ENCODE measurements around the gene DENND1A.

DENND1A gene

DNA sequence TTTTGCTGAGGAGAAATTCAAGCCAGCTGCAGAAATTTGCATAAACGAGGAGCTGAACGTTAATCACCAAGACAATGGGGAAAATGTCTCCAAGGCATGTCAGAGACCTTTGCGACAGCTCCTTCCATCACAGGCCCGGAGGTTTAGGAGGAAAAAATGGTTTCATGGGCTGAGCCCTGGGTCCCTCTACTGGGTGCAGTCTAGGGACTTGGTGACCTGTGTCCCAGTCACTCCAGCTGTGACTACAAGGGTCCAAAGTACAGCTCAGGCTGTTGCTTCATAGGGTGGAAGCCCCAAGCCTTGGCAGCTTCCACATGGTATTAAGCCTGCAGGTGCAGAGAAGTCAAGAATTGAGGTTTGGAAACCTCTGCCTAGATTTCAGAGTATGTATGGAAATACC lies 207.5 kb downstream of the DENND1A start:
- DNase-seq: no peak

DNA sequence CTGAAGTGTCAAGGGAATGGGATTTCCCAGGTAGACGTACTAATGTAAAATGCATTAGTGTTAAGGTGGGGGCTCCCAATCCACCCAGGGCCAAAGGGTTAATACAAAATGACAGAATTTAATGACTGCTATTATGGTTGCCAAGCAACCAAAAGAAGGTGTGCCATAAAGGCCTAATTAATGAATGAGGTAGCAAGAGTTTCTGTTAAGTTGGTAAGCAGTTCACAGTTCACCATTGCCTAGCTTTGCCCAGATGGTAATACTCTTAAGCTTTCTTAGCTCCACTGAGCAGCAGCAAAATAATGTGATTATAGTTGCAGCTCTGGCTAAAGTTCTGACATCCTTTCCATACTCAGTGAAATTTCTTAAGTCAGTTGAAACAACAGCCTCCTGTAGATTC lies 211.7 kb downstream of the DENND1A start:
- DNase-seq: no peak

DNA sequence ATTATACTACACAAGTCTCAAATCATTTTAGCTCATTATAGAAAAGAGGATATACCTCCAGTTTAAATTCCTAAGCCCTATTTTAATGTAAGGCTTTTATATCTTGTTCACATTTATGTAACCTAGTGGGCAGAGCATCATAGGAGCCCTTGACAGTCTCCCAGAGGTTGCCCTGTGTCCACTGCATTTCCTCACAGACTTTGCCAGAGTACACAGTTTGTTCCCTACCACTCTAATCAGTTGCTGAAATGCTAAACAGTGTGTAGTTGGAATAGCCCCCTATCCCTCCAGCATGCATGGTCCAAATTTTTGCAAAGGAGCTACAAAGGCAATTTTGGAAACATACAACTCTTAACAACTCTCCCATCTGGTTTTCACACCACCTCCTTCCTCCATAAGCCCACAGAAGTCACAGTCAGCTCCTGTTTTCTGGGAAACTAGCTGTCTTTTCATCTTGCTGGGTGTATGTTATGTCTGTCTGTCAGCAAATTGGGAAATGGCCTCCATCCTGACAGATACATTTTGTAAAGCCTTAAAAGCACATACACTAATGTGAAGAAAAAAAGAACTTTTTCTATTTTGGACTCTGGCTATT lies 212.2 kb downstream of the DENND1A start:
- DNase-seq: no peak

DNA sequence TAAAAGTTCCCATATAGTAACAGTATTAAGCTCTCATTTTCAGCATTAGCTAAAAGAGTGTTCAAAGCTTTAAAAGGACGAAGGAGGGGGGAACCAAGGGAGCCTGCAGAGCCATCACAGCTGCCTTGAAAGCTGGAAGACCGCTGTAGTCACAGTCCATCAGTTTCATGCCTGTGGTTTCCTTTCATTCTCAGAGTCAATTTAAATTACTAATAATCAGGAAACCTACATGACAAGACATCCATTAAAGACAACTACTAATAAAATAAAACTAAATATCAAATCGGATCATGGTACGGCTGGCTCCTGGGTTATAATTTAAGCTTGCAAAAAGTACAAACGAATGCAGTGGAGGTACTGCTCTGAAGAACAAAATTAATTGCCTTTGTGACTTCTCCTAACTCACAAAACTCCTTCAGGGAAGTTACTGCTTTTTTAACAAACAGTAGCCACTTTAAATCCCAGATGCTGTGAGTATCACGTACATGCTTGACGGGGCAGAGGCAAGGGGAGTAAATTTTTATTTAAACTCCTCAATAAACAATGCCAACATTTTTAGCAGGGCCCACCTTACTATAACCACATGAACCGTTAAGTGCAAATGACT lies 213.5 kb downstream of the DENND1A start:
- no peak for DNase-seq

DNA sequence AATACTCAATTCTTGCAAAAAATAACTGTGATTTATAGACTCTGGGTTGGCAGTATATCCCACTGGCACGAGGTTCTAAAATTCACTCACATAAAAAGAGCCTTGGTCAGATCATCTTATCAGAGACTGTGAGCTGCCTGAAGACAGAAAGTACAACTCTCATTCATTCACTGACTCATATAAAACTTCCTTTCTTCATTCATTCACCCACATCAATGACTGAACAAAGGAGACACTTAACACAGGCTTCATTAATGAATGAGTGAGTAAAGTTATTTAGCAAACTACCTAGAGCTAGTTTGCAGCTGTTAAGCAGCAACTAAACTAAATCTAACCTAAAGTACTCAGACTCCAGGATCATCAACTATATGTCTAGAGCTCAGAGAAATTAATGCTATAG lies 214.7 kb downstream of the DENND1A start:
- no peak for DNase-seq

DNA sequence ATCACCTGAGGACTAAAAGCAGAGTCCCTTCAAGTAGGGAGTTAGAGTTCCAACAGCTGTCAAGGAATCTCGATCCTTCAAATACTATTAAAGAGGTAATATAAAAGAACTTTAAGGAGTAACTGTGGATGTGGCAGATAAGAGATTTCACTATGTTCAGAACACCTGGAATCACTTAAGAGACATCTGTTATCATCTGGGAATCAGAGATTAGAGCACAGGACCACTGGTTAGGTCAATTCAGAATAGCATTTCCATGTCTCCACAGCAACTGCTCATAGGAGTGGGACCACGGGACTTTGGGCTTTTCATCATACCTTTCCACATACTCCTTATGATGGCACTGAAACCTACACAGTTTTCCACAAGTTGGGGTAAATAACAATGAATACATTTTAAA lies 216.6 kb downstream of the DENND1A start:
- no peak for DNase-seq

DNA sequence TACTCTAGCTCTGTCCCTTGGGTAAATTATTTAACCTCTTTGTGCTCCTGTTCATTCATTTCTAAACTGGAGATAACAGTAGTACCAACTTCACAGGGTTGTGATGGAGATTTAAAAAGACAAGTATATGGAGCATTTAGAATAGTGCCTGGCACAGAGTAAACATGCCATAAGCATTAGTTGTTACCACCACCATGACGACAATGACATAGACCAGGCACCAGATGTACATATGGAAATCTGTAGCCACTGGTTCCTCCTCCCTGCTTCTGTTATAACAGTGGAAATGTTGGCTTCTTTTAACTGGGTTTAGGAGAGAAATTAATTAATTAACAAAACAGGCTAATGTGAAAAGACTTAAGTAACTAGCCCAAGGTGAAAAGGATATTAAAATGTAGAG lies 217.5 kb downstream of the DENND1A start:
- no peak for DNase-seq

DNA sequence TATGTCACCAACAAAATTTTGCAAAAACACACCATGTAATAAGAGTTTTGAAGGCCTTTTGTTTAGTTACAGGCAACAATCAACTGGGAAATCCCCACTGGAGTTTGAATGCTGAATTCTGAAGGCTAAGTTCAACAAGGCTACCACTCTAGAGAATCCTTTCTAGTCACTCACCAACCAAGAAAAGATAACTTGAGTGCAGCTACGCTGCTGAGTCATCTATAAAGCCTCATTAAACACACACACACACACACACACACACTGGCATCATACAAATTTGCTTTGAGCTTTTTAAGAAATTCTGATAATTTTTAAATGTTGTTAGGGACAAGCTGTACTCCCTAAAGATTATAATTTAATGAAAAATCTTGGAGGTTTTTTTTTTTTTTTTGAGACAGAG lies 219.6 kb downstream of the DENND1A start:
- no peak for DNase-seq

DNA sequence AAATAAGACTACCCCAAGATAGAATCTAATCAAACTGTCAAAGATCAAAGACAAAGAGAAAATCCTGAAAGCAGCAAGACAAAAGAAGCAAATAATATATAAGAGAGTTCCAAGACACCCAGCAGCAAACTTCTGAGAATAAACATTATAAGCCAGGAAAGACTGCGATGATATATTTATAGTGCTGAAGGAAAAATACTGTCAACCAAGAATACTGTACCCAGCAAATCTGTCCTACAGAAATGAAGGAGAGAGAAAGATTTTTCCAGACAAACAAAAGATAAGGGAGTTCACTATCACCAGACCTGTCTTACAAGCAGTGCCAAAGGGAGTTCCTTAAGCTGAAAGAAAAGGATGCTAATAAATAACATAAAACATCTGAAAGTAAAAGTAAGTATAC lies 227.4 kb downstream of the DENND1A start:
- DNase-seq: no peak

DNA sequence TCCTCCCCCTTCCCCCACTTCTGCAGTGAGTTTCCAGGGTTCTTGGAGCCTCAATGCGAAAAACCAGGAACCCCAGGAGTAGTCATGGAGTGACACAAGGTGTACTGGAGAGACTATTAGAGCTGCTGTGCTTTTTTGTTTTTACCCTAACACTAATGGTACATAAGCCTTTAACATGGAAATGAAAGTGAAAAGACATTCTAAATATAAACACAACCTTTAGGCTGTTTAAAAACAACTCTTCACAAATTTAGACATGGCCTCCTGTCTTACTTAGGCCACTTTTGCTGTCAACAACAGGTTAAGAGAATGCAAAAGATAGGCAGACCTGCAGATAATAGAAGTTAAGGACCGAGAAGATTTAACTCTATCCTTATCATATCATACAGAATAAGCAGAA lies 232.2 kb downstream of the DENND1A start:
- DNase-seq: no peak

DNA sequence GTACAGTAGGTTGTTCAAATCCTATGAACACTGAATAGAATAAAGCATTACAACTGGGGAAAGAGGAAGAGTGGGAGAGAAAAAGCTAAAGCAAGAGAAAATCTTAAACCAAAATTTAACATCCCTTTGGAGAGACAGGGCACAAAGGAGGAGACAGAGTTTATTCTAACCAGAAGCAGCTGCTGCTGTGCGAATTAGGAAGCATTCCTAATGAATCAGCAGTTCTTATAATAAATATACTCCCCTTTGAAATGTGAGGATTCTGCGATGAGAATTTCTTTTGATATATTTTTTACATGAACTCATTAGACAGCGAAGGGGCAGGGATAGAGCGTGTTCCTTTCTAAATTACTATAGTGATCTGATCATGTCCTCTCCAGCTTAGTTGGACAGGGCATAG lies 233.4 kb downstream of the DENND1A start:
- DNase-seq: no peak

DNA sequence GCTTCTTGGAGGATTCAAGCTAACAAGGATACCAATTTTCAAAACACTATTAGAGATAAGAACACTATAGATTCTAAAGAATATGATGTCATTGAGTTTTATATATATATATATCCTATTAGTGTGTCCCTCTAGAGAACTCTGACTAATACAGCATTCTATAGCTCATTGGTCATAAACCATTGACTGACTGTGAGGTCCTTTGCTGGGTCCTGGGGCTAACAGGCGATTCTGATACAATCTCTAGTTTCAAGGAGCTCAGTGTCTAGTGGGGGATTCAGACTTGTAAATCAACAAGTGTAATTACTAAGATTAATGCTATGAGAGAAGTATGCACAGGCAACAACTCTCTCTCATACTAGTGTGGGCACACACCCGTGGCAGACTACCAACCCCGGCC lies 234.5 kb downstream of the DENND1A start:
- no peak for DNase-seq

DNA sequence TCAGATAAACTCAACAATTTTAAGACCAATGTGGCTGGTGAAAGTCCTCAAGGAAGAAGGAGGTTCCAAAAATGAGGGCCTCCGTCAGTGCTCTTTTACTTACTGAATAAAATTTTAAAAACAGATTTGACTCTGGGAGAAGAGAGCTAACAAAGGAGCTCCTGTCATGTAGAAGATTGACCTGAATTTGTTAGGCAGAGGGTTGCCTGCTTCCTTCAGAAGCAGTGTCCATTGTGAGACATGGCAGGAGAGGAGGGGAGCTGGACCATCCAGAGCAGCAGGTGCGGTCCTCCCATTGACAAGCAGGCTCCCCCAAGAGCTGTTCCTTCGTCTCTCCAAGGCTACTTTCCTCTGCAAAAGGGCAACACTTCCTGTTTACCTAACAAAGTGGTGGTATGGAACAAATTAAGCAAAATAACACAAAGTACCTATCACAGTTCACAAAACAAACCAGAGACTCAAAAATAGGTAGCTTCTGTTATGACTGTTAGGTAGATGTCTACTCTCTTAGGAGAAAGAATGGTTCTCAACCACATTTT lies 238.1 kb downstream of the DENND1A start:
- no peak for DNase-seq

DNA sequence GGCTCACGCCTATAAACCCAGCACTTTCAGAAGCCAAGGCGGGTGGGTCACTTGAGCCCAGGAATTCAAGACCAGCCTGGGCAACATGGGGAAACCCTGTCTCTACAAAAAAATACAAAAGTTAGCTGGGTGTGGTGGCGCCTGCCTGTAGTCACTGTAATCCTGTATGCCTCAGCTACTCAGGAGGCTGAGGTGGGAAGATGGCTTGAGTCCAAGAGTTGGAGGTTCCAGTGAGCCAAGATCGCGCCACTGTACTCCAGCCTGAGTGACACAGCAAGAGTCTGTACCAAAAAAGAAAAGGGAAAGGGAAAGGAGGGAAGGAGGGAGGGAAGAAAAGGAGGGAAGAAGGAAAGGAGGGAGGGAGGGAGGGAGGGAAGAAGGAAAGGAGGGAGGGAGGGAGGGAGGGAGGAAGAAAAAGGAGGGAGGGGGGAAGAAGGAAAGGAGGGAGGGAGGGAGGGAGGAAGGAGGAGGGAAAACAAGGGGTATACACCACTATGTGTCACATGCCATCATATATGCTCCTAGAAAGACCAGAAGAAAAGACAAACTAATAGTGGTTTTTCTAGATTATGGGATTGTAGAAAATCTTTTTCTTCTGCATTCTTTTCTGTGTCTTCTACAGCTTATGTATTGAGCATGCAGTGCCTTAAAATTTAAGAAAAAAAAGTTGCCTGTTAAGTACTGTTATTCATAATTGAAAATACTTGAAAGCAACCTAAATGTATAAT lies 240.1 kb downstream of the DENND1A start:
- DNase-seq: no peak

DNA sequence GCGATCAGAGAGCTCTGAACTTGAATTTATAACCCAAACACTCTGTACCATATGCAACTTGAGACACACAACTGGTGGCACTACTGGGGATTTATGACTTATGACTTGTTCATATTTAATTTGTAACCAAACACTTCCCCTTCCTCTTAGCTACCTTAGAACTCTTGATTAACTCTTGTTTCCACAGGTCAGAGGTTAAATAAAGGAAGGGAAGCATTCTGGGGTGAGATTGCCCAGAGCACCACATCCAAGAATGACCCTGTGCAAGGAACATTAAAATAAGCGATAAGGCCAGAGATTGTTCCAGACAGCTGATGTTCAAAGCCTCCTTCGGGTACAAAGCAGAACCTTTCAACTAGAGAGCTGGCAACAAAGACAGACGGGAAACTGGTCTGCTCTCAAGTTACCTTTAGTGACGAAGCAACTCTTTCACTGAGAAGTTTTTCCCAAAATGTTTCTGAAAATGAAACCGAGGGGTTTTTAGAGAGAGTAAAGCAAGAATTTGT lies 242.6 kb downstream of the DENND1A start:
- no peak for DNase-seq

DNA sequence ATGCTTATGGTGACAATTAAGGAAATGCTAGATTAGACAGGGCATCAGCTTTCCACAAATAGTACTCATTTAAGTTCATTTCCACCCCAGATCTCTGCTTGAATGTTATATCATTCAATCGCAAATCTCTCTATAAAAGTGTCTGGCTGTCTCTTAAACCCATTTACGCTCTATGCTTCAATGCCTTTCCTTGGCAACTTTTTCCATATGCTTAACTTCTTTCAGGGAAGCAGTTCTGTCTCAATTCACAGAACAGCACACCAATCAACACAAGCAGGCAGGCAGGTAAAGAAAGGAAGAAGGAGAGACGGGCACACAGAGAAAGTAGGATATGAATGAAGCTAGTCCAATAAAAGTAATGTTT lies 243.1 kb downstream of the DENND1A start:
- DNase-seq: no peak

DNA sequence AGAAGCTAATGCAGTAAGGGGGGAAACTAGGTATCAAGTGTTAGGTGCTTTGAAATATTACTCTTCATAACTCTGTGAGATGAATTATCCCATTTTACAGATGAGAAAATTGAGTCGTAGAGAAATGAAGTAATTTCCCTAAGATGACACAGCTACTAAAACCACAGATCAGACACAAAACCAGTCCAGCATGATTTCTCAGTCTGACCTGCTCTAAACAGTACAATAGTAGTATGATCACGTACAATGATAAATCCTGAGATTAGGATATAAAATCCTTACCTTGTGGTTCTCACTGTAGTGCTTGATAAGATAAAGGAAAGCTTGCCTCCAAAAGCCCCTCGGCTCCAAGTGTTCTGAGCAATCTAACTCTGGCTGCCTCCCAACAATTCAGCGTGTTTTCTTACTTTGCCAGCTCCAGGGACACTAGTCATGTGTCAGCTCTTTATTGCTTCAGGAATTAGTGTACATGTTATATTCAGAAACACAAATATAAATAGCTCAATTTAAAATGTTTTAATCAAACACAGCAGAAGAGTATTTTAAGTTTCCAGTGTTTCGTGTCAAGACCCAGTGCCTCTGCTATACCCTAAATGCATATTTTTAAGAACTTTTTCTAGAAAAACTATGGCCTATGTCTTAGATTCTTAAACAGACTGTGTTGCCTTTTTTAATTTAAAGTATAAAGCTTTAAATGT lies 243.6 kb downstream of the DENND1A start:
- no peak for DNase-seq

DNA sequence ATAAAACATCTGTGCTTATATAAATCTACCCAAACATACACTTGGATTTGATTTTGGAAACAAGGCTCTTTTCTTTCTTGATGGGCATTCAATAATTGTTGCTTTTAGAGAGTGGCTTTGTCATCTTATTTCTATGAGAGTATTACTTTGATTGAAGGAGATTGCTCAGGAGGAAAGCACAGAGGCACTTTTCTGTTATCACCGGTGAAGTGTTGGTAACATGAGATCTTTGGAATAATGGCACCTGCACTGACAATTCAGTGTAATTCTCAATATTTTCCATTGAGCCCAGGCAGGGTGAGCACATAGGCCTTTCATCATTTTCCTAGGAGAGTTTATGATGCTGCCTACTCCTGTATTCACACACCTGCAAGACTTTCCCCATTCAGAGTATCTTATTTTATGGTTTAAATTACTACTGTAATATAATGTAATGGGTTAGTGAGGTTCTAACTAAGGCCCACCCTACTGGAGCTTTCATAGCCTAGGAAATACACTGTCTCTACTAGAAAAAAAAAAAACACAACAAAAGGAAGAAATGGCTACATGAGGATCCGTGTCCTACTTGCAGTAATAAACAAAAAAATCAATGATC lies 244.3 kb downstream of the DENND1A start:
- DNase-seq: no peak

DNA sequence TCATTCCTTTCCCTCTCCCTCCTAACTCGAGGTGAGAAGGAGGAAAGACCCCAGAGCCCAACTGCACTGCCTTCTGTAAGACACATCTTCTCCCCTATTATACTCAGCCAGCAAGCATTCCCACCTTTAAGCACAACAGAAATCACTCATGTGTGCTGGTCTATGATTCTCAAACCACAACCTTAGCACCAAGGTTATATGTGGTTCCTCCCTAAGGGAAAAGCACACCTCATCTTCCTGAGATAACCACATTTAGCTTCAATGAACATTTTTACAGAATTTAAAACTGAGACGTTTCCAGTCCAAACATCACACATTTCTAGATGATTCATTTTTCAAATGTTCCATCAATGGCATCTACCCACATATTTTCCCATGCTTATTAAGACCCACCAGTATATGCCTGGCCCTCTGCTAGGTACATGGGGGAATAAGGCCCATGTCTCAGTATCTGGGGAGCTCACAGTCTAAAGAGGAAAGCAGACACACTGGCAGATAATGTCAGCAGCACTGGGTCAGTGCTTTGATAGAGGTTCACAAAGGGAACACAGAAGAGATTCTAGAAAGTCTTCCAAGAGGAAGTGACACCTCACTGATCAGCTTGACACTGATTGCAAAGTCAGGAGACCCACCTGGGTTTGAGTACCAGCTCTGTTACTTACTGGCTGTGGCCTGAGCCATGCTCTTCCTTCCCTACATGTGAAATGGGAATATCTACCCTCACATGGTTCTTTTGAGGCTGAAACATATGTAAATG lies 245.4 kb downstream of the DENND1A start:
- DNase-seq: no peak

DNA sequence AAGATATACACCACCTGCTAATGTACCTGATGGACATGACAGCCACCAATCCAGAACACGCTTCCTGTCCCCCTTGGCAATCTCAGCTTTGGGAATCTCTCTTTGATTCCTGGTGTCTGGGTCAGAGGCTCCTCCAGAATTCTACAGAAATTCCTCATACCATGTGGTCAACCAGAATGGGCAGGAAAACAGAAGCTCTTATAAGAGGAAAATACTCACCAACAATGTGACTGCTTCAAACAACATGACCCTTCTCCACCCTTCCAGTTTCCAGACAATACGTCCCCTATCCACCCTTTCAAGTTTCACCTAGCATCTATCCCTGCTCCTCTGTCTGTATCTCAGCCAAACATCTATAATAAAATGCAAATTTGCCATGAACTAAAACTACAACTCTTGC lies 247.2 kb downstream of the DENND1A start:
- no peak for DNase-seq

DNA sequence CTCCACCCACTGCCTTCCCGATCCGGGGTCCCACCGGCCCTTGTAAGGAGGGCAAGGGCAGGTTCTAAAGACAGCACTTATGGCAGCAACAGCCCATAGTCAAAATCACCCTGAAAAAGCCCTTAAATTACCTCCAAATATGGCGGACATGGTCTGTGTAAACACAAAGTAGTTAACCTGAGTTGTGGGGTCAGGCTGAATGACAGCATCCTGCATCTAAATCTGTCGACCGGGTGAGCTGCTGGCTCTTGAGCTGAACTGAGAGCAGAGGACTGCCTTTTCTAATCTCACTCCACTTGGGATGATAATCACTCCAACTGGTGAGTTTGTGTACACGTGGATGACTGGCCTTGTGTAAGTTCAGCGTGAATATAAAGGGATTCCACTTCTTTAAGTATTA lies 249.6 kb downstream of the DENND1A start:
- DNase-seq: no peak

DNA sequence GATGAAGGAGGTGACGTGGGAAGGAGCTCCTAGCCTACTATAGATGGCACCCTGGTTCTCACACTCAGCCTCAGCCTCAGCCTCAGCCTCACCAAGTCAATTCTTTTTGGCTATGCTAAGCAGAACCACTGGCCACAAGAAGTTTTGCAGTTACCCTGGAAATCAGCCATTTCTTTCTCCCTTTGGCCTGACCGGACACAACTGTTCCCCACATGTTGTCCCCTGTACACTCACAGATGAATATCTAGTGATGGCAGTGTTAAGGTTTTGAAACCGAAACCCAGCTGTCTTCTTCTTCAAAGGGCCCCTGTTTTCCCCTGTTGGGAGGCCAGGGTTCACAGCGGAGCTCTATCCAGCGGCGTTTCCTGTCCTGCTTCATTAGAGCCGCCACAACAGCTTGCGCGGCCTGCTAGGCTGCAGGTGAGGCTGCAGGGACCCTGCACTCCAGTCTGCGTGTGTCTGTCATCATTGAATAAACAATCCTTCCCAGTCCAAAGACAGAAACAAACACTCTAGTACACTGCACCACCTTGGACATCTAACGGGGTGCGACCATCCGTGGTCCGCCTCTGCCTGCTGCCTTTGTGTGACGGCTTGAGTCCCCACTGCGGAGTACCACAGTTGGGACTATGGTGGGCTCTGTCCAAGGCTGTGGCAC lies 250.5 kb downstream of the DENND1A start:
- DNase-seq: peak; percentile 11

All from CD4-positive, alpha-beta T cell treated with Interleukin-4 for 4 hours (primary cell).